ENCODE results near the gene MPP1.

The MPP1 gene

DNA sequence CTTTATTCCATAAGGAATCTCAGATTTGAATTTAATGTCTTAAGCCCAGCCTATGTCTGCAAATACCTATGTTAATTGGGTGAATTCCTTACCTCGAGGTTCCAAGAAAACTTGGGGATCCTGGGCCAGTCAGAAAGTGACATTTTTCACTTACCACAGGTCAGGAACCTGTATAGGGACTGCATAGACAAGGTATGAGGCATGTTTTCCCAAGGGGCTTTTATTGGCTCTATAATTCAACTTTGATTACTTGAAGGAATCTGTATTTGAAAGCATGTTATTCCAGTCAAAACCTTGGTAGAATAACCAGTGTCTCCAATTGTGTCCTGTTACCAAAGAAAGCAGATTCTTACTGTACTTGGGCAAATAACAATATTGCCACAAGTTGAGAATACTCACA is 8.5 kb upstream of the MPP1 start:
- DNase-seq (ENCODE audit: low read depth in 2 of 3, low spot score in 2 of 3) = no peak

DNA sequence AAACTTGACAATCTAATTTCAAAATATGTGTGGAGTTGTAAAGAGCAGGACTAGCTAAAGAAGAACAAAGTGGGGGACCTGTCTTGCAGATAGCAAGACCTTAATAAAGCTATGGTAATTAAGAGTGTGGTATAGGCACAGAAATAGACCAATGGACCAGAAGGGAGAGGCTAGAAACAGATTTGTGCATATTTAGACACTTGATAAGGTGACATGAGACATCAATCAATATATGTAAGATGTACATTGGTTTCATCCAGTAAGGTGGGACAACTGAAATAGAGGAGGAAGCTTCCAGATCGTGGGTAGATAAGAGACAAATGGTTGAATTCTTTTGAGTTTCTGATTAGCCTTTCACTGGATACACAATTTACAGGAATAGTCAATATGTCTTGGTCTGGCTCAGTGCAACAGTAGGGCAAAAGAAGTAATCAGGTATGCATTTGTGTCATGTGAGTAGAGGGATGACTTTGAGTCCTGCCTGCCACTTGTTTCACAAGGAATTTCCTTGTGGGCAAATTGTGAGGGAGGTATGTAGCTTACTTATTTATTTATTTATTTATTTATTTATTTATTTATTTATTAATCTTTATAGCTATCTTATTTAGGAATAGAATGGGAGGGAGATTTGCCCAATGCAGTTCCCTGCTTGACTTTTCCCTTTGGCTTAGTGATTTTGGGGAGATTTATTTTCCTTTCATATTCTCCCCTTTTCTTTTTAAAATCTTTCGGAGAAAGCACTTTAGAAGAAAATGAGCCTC is 7.2 kb upstream of the MPP1 start:
- DNase-seq (ENCODE audit: low read depth in 2 of 3, low spot score in 2 of 3) = no peak

DNA sequence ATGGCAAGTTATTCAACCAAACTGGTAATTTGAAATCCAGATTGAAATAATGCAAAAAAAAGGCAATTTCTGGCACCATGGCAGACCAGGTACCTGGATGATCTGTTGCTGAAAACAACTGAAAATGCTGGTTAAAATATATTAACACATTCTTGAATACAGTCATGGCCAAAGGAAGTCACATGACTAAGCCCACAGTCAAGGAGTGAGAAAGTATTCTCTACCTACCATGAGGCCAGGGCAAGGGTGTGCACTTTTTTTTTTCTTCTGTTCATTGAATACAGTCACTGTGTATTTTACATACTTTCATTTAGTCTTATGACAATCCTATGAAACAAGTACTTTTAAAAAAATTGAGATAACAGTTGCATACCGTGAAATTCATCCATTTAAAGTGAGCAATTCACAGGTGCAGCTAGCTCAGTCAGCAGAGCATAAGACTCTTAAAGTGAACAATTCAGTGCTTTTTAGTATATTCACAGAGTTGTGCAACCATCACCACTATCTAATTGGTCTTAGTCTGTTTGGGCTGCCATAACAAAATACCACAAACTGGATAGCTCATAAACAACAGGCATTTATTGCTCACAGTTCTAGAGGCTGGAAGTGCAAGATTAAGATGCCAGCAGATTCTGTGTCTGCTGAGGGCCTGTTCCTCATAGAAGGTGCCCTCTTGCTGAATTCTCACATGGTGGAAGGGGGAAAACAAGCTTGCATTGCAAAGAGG is 4.8 kb upstream of the MPP1 start:
- DNase-seq (ENCODE audit: low read depth in 2 of 3, low spot score in 2 of 3) = no peak

DNA sequence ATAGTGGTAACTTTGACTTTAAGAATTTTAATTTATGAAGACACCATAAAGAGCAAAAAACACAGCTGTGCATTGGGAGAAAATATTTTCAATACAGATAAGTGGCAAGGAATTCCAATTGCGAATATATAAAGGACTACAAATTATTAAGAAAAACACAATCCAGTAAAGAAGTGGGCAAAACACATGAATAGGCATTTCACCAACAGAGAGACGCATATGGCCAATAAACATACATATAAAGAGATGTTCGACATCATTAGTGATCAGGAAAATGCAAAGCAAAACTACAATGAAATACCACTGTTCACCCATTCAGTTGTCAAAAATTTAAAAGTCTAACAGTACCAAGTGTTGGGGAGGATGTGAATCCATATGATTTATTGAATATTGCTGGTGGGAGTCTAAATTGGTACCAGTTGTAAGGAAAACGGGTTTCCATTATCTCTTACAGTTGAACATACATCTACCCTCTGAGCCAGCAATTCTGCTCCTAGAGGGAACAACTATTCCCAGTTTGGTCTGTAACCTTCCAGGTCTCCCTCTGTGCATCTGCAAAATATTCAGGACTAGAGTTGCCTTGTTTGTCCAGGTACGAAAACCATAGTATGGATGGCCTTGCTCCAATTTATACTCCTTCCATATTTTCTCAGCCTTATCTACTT is 1.7 kb upstream of the MPP1 start:
- no peak for DNase-seq (ENCODE audit: low read depth in 2 of 3, low spot score in 2 of 3)

DNA sequence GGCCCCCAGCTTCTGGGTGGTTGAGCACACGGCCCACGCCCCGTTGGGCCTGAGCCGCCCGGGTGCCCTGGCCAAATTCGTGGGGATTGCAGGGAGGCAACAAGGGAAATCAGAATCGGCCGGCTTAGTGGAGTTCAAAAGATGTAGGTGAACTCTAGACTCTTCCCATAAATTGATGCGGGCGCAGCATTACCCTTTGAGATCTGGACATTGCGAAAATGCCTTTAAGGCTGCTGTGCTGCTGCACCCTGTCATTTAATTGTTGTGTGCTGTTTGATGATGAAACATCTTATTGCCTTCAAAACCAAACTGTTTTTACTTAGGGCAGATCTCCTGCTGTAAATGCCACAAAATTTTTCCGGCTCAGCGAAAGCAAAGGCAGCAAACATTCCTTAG is 409 bp upstream of the MPP1 start:
- DNase-seq (ENCODE audit: low read depth in 2 of 3, low spot score in 2 of 3) = no peak

DNA sequence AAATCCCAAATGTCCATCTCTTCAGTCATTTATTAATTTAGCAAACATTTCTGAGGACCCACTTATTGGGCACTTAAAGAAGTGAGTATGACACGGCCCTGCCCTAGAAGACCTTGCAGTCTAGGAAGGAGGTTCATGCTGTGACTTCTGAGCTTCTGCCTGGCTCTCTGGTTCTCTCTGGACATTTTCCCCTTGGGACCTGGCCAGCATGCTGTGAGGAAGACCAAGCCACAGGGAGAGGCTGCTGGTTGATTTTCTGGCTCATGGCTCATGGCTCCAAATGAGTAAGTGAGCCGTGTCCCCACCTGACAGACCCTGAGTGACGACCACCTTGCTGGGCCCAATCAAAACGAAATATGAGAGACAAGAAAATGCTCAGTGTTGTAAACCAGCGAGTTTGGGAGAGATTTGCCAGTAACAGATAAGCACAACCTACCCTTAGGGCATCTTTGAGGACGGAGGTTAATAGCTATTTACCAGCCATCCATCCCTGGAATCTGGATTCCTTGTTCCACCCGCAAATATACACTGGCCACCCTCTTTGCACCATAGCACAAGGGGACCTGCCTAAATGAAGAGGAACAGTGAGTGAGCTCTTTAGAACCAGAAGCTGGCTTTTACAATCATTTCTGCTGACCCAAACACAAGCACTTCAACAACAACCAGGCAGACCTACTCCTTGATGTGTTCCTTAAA is 876 bp downstream of the MPP1 start:
- no peak for DNase-seq (ENCODE audit: low read depth in 2 of 3, low spot score in 2 of 3)

DNA sequence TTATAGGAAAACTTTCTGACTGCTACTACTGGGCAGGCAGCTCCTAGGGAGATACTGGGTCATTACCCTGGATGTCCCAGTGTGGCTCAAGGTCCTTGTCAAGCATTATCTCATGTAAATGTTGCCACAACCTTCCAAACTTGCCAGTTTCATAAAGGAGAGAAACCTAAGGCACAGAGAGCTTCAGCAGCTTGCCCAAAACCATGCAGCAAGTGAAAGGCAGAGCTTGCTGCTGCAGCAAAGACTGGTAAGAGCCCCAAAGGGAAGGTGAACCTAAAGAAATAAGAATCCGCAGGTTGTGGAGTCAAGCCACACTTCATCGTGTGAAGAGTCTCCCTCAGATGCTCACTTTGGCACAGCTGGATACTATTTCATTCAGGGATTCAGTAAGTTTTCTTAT is 2.3 kb downstream of the MPP1 start:
- no peak for DNase-seq (ENCODE audit: low read depth in 2 of 3, low spot score in 2 of 3)

DNA sequence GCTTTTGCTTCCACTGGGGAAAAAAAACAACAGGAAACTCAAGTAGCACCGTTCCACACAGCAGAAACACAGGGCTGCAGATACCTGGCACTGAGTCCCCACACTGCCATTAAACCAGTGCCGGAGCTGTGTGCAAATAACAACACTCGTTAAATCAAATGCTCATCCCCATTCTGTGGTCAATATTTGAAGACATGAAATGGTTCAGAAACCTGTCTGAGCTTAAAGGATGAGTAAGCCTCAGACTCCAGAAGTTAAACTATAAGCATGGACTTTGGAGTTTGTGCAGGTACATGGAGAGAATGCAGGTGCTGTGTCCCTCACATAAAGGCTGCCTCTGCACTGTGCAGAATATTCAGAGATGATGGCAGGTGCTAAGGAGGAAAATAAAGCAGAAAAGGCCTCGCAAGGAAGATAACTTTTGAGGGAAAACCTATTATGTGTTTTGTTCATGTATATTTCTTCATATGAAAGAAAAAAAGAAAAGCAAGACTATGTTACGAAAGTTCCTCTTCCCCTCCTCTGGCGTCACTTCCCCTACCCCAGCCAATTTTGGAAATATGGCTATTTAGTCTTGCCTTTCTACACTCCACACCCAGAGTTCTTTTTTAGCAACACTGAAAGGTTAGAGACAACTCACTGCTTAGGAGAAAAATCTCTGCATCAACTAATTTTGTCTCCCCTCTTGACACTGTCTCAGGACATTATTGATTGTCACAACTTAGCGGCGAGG is 4.6 kb downstream of the MPP1 start:
- no peak for DNase-seq (ENCODE audit: low read depth in 2 of 3, low spot score in 2 of 3)

DNA sequence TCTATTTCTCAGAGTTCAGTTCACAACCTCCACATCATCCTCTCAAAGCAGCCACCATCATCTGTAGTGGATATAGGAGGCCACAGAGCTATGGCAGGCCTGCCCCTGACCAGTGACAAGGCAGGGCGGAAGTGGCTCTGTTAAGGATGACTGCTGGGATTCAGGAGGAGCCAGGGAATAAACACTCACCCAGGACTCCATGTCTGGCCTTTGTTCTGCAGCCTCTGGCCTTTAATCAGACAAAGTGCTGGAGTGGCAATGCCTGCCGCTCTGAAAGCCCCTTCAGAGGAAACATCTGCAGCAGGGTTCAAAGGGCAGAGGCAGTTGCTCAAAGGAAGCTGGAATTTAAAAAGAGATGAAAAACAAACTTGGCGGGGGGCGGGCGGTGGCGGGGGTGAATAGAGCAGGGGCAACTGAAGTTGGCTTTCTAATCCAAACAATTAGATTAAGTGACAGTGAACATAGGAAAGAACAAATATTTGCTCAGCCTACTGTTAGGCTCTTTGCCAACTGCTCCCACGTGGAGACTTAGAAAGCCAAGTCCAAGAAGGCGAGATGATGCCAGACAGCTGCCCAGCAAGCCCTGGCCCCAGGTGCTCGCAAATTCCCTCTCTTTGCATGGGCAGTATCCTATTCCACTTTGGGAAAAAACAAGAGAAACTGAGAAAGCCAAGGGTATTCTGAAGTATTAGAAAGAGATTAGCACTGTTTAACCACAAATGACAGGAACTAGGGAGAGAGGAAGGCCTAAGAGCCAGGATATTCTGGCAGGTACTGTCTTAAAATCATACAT is 5.5 kb downstream of the MPP1 start:
- no peak for DNase-seq (ENCODE audit: low read depth in 2 of 3, low spot score in 2 of 3)

DNA sequence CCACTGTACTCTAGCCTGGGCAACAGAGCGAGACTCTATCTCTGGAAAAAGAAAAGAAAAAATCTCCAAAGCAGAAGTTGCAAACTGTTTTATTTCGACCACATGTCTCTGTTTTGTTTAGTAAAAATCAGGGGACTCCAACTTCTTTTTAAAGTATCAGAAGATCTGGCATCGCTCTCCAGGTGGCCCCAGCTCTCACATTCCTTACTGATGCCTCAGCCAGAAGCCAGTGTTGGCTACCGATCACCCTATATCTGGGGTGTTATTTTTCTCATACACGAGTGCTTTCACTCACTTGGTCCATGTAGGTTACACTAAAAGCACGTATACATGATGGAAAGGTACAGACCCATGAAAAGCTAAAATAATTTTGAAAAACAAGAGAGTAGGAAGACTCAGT is 8.3 kb downstream of the MPP1 start:
- DNase-seq (ENCODE audit: low read depth in 2 of 3, low spot score in 2 of 3) = no peak

DNA sequence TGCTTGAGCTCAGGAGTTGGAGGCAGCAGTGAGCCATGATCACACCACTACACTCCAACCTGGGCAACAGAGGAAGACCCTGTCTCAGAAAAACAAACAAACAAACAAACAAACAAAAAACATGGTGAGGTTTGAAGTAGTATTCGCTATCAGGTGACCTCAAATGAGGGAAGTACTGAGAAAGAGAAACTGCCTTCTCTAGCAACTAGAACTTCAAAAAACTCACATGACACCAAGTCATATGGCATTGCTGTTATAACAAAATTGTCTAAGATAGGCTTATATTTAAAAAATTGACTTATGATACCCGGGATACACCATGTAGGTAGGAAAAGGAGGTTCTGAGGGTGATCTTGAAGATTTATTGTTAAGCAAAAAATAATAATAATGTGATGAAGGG is 10.3 kb downstream of the MPP1 start:
- DNase-seq (ENCODE audit: low read depth in 2 of 3, low spot score in 2 of 3) = no peak

DNA sequence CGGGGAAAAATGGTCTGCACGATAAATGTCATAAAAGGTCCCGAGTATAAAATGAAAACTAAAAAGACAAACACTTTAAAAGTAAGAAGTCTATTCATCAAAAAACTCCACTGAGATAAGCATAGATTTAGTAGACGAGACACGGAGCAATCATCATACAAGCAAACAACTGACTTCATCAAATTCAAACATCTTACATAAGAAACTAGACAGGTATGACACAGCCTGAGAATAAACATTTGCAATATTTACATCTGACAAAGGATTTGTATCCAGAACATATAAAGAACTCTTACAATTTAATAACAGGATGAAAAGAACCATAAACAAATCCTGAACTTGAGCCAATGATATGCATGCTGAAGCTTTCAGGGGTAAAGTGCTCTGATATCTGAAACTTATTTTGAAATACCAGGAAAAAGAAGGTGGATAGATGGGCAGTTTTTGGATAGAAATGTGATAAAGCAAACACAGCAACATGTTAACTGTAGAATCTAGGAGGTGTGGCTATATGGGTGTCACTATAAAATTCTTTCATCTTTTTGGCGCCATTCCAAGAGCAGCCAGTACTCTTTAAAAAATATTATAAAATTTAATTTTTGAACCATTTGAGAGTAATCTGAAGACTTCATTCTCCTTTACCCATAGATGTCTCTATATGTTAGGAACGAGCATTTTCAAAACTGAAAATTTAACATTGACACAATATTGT is 12.0 kb downstream of the MPP1 start:
- DNase-seq (ENCODE audit: low read depth in 2 of 3, low spot score in 2 of 3) = no peak

DNA sequence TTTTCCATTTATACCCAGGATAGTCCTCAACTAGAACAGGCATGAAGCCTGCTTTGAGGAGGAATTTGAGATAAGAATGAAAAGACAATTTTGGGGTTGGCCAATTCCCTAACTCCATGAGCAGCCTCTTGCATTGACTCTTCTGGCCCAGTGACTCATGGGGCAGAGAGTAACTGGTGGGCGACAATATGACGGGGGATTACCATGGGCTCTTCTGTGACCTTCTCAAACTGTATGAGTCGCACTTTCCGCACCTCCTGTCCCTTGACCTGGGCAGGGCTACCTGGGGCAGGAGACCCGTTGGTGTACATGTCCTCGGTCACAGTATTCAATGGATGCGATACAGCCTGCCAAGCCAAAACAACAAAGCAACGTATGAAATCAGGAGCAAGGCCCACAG is 13.3 kb downstream of the MPP1 start:
- no peak for DNase-seq (ENCODE audit: low read depth in 2 of 3, low spot score in 2 of 3)

DNA sequence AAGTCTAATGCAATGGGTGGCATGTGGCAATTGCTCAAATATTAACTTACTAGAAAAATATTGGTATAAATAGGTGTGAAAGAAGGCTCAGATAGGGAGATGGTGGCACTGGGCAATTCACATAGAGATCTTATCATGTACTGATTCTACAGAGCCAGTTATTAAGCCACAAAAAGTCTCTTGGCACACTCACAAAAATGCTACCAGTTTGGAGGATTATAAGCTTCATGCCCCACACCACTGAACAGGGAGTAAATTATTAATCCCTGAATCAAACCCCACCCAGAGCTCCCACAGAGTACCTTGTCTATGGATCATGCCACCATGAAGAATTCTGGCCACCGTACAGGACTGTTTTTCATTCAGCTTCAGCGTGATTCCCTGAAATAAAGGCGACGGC is 13.8 kb downstream of the MPP1 start:
- DNase-seq (ENCODE audit: low read depth in 2 of 3, low spot score in 2 of 3) = no peak

DNA sequence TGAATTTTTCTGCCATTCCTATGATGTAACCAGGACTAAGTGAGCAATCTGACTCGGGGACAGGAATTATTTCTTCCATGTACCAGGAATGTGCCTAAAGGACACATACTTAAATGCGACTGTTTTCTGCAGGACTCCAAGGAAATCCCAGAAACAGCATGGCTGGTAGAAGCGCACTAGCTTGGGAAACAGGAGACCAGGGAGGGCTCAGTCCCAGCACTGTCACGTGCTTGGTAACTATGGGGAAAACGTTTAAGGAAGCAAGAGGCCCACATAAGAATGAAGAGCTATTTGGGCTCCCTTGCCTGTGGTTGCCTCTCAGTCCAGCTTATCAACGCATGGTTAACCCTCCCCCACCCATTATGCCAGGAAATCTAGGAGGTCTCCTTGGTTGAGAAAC is 19.6 kb downstream of the MPP1 start:
- DNase-seq (ENCODE audit: low read depth in 2 of 3, low spot score in 2 of 3) = no peak

DNA sequence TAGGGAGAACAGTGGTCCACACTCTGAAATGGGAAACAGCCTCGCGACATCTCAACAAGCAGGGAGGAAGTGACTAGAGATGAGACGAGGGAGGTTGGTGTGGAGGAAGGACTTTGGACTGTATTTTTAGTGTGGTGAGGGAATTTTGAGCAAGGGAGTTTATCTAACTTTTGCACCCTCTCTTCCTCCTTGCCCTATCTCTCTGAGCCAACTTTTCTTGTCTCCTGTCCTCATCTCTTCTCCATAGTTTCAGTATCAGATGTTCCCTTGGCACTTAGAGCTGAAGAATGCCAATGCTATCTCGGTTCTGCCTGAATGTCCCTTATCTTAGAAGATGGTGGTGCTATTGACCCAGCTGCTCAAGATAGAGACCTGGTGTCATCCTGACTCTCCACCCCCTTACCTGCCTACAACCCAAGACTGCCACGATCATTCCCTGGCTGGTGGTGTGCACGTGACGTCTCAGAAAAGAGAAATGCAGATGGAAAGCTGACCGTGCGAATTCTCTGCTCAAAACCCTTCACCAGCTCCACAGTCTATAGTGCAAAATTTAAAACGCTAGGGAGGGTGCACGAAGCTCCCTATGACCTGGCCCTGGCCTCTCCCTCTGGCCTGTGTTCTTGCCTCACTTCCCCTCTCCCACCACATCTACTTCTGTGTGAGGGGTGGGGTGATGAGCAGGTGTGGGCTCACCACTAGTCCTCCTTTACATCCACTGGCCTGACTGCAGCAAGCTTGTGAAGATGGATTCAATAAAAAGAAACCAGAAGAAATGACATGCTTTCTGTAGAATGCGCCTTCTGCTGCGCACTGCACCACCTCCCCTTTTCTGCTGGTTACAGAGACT is 20.9 kb downstream of the MPP1 start:
- DNase-seq (ENCODE audit: low read depth in 2 of 3, low spot score in 2 of 3) = no peak

DNA sequence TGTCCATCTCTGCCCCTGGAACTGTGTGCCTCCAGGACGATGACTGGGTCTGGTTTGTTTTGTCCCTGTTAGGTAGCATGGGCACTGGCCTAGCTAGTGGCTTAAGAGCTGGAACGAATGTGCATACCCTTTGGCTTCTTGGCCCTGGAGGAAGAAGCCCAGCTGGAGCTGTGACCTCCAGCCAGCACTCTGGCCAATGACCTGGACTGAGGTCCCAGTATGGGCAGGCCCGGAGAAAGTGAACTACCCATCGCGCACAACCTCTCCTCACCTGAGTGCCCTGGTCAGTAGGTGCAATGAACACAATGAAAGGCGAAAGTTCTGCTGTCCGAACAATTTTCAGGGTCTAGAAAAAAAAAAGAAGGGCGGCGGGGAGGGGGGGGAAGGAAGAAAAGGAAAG is 24.3 kb downstream of the MPP1 start:
- DNase-seq (ENCODE audit: low read depth in 2 of 3, low spot score in 2 of 3) = no peak

DNA sequence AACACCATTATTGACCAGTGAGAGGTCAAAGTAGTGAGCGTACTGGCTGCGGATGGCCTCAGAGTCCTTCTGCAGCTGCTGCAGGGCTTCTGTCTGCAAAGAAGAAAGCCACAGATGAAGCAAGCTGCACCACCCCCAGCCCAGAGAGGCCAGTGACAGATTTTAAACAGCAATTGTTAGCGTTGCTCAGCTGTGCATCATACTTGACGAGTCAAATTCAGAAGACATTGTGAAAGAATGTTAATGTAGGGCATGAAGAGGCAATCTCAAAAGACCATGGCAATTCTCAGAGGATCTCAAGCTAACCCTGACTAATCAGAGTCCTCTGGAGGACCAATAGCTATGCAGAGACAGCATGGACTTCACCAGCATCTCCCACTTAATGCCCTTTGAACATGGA is 26.0 kb downstream of the MPP1 start:
- no peak for DNase-seq (ENCODE audit: low read depth in 2 of 3, low spot score in 2 of 3)

DNA sequence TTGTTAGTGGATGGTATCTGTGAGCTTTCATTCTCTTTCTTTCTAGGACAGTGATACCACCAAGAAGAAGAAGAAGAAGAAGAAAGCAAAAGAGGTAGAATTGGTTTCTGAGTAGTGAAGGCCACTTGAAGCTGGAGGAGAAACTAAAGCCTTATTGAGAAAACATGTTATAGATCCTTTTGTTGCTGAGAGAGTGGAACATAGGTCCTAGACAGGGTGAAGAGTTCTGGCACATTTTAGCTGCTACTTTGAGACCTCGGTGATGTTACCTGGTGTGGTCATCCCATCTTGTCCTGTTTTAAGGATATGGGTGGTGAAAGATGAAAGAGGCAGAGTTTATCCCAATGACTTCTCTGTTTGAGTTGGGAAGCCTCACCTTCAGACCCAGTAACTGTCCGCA is 28.5 kb downstream of the MPP1 start:
- no peak for DNase-seq (ENCODE audit: low read depth in 2 of 3, low spot score in 2 of 3)

Measured in activated CD8-positive, alpha-beta memory T cell treated with anti-CD3 and anti-CD28 coated beads for 48 hours (primary cell).